Cardiac septum (tissue), 1 donor: ENCODE data around the gene CNKSR3. TPM values are rescaled to one million over a fixed set of nuclear protein-coding genes. Genes with fewer than 3 reads are reported as not detected.

Experiments used
- DNase-seq: peaks from one replicate; pipeline ENCODE4 v3.0.0-alpha.2; 2020; ENCODE audit warnings: low spot score
- intact Hi-C: fragments of 100-400 bp; cut with DNase I; formaldehyde crosslinking; loops from one replicate; pipeline ENCODE4 v1.14.0; 2022
- total RNA-seq: library from RNA; stranded (reverse); fragmentation: NEBNext Ultra II Directional; extraction: Animal tissue kit (Norgen Biotek cat#: 25700); gene quantifications from one replicate; pipeline ENCODE4 v1.2.1, GENCODE V29; 2021
- donor health status: DM: no; HTN: no; CAD: no.

Gene CNKSR3
- total RNA-seq, 1 donor from 2014 or later, result 34.4 TPM

GRCh38 chr6:154406301-154406700, 104.2 kb downstream of the CNKSR3 start:
- DNase-seq, result no peak

GRCh38 chr6:154404791-154405400, 105.6 kb downstream of the CNKSR3 start:
- intact Hi-C loops, result loop anchor here (10.0 kb wide), 1 partner anchor 250 kb away; no protein-coding TSS in a partner anchor
- no peak for DNase-seq

More at GRCh38 chr6:154406301-154406700, 104.2 kb downstream of the CNKSR3 start:
- intact Hi-C loops, result loop anchor here (10.0 kb wide), 1 partner anchor 252 kb away; no protein-coding TSS in a partner anchor

- DNase-seq, result no peak
- intact Hi-C loops, result loop anchor here (10.0 kb wide), 1 partner anchor 249 kb away; no protein-coding TSS in a partner anchor
These were observed 106.7 kb downstream of the CNKSR3 start for GRCh38 chr6:154403788-154404187.

GRCh38 chr6:154402081-154402780, 108.3 kb downstream of the CNKSR3 start:
- intact Hi-C loops, result loop anchor here (10.0 kb wide), 1 partner anchor 247 kb away; no protein-coding TSS in a partner anchor

GRCh38 chr6:154399097-154399496, 111.4 kb downstream of the CNKSR3 start:
- intact Hi-C loops, result no loop called here
- no peak for DNase-seq

More at GRCh38 chr6:154402081-154402780, 108.3 kb downstream of the CNKSR3 start:
- DNase-seq, result no peak

- intact Hi-C loops, result no loop called here
- DNase-seq, result no peak
These were observed 112.8 kb downstream of the CNKSR3 start for GRCh38 chr6:154397491-154398195.

- intact Hi-C loops, result no loop called here
- DNase-seq, result no peak
These were observed 114.6 kb downstream of the CNKSR3 start for GRCh38 chr6:154395878-154396277.

GRCh38 chr6:154395316-154395715, 115.2 kb downstream of the CNKSR3 start:
- intact Hi-C loops, result no loop called here
- DNase-seq, result no peak

- no peak for DNase-seq
- intact Hi-C loops, result no loop called here
These were observed 115.9 kb downstream of the CNKSR3 start for GRCh38 chr6:154394571-154394970.

- intact Hi-C loops, result no loop called here
- DNase-seq, result no peak
These were observed 120.5 kb downstream of the CNKSR3 start for GRCh38 chr6:154390034-154390433.

- intact Hi-C loops, result no loop called here
- no peak for DNase-seq
These were observed 121.7 kb downstream of the CNKSR3 start for GRCh38 chr6:154388803-154389202.

GRCh38 chr6:154386848-154387717, 123.4 kb downstream of the CNKSR3 start:
- intact Hi-C loops, result no loop called here
- no peak for DNase-seq

GRCh38 chr6:154384191-154384590, 126.3 kb downstream of the CNKSR3 start:
- intact Hi-C loops, result no loop called here
- no peak for DNase-seq

- DNase-seq, result no peak
- intact Hi-C loops, result no loop called here
These were observed 127.2 kb downstream of the CNKSR3 start for GRCh38 chr6:154383273-154383672.

GRCh38 chr6:154382740-154383139, 127.7 kb downstream of the CNKSR3 start:
- intact Hi-C loops, result no loop called here
- no peak for DNase-seq

GRCh38 chr6:154381548-154381947, 128.9 kb downstream of the CNKSR3 start:
- DNase-seq, result no peak
- intact Hi-C loops, result no loop called here

GRCh38 chr6:154380741-154381140, 129.7 kb downstream of the CNKSR3 start:
- intact Hi-C loops, result no loop called here
- DNase-seq, result no peak

GRCh38 chr6:154379585-154379984, 130.9 kb downstream of the CNKSR3 start:
- intact Hi-C loops, result loop anchor here (10.0 kb wide), 1 partner anchor 225 kb away; no protein-coding TSS in a partner anchor
- no peak for DNase-seq

GRCh38 chr6:154378518-154378917, 132.0 kb downstream of the CNKSR3 start:
- no peak for DNase-seq
- intact Hi-C loops, result loop anchor here (10.0 kb wide), 1 partner anchor 224 kb away; no protein-coding TSS in a partner anchor
